HG03135 (cell line): ENCODE data around the gene CSRNP3.

Experiments used
- ATAC-seq: cut with Tn5 transposase; IDR thresholded peaks from one replicate; pipeline ENCODE4 v1.9.1; 2021; ENCODE audit warnings: mild to moderate bottlenecking, moderate library complexity; ENCODE audit not compliant: unreplicated experiment

CSRNP3 gene

GRCh38 chr2:165667375-165667774 lies 197.9 kb downstream of the CSRNP3 start:
- ATAC-seq: no peak

DNA sequence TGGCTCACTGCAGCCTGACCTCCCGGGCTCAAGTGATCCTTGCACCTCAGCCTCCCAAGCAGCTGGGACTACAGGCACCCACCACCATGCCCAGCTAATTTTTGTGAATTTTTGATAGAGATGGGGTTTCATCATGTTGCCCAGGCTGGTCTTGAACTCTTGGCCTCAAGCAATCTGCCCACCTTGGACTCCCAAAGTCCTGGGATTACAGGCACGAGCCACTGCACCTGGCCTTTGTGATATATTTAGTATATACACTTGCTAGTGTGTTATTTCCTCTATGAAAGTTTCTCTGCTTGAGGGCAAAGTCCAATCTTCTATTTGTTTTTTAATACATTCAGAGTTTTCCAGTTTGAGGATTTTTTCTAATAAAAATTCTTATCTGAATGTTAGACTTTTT lies 205.3 kb downstream of the CSRNP3 start:
- ATAC-seq: no peak

DNA sequence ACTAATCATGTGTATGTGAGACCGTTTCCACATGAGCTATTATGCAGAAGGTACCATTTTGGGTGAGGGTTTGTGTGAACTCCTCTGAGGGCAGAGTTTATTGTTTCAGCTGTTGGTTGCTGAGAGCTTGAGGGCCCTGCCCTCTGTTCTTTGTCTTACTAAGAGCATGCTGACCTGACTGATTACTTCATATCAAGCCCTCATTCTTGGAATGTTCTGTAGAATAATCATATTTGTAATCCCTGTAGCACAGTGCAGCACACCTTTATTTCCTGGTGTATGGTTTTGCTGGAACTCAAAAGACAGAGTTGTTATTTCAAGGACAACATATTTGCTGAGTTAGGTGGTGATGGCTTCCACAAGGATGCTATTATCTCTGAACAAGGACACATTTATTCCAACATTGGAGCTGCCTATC lies 206.1 kb downstream of the CSRNP3 start:
- no peak for ATAC-seq

DNA sequence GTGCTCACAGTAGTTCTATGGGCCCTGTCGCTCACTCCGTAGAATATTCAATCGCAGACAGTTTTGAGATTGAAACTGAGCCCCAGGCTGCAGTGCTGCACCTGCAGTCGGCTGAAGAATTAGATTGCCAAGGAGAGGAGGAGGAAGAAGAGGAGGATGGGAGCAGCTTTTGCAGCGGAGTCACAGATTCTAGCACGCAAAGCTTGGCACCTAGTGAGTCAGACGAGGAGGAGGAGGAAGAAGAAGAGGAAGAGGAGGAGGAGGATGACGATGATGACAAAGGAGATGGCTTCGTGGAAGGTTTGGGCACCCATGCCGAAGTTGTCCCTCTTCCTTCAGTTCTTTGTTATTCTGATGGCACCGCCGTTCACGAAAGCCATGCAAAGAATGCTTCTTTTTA lies 209.4 kb downstream of the CSRNP3 start:
- no peak for ATAC-seq

- ATAC-seq: no peak
Observed at GRCh38 chr2:165679621-165680020, 210.1 kb downstream of the CSRNP3 start.

- ATAC-seq: no peak
Observed at GRCh38 chr2:165681841-165682240, 212.3 kb downstream of the CSRNP3 start.

DNA sequence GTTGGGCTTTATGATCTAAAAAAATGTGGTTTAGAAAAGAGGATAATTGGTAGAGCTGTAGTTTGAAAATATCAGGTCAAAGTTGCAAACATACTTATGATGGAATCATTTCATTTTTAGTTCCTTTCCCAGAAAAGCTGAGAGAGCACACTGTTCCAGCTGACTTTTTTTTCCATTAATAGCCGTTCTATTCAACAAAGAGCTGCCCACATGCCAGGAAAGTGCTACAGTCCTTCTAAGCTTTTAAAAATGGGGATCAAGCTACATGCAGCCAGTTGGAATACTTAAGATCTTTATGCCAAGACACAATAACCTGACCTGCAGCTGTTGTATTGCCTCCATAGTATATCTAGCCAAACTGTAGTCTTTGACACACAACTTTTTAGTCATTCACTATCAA lies 213.0 kb downstream of the CSRNP3 start:
- no peak for ATAC-seq

GRCh38 chr2:165686800-165687199 lies 217.3 kb downstream of the CSRNP3 start:
- ATAC-seq: no peak

- ATAC-seq: no peak
Observed at GRCh38 chr2:165687426-165688002, 218.0 kb downstream of the CSRNP3 start.

DNA sequence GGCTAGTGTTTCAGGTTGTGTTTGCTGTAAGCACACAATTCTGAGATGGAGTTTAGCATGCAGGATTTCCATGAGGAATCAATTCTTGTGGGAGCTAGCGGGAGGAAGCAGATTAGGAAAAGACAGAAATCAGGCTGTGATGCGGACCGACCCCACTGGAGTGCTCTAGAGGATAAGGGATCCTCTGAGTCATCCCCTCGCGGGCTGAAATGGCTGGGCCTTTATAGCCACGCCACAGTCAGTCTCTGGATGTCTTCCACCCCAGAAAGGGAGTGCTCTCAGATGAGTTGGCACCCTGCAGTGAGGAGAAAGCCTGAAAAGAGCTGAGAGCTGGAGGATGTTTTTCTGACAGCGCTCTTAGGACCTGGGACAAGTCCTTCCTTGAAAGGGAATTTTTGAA lies 222.1 kb downstream of the CSRNP3 start:
- ATAC-seq: no peak

DNA sequence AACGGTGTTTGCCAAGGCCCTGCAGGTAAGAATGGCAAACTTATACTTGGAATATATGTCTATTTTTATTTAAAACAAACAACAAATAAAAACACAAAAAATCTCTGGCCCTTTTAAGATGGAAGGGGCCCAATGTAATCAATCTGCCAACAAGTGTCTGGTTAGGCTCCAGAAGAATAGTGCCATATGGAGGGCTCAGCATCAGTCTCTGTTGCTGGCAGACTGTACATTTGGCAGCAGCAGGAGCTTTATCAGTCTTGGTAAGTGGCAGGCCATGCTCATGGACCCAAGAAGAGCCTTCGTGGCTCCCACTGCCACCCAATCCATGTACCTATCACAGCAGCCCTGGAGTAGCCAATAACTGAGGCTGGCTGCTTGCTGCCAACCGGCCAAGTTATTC lies 223.4 kb downstream of the CSRNP3 start:
- ATAC-seq: no peak

GRCh38 chr2:165693838-165694237 lies 224.3 kb downstream of the CSRNP3 start:
- no peak for ATAC-seq

DNA sequence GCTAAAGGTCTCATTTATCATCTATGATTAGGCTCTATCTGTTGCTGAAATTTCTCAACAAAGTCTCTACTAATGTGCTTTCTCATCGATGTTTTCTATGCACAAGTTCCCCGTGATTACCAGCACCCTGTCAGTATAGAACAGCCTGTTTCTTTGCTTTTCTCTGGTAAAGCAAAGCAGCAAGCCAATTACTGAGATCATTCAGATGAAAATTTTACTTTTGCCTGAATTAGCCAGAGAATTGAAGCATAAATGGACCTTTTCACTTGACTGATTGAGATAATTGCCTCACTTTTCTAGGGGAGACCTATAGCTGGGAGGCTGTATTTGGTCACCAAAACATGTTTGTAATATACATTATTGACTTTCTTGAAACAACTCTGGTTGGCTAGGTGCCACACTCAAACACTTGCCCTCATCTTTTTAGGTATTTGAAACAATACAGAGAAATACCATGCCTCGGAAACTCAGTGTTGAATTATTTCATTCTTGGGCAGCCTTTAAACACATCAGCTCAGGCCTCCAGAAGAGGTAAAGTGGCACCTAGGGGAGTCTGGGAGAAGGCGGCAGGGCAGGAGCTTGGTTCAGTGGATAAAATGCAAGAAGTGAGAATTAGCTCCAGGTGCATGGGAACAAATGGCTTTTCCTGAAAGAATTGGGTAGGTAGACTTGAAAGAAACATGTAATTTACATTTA lies 228.4 kb downstream of the CSRNP3 start:
- no peak for ATAC-seq

DNA sequence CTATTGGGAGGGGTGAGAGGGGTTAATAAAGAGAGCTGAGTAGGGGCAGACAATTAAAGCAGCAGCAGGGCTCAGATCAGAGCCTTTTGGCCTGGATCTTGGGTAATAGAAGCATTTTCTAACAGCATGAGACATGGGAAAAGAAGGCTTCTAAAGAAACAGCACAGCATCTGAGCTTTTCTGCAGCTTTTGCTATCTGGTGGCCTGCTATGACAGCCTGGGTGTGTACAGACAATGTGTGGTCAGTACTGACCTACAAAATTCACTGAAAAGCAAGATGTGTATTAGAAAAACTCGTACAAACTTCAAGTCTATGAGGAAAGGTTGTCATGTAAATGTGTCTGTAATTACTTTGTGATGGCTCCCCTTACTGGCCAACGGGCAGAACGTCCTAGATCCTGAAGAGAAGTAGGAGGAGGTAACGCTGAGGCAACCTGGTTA lies 229.0 kb downstream of the CSRNP3 start:
- peak; percentile 84 for ATAC-seq

DNA sequence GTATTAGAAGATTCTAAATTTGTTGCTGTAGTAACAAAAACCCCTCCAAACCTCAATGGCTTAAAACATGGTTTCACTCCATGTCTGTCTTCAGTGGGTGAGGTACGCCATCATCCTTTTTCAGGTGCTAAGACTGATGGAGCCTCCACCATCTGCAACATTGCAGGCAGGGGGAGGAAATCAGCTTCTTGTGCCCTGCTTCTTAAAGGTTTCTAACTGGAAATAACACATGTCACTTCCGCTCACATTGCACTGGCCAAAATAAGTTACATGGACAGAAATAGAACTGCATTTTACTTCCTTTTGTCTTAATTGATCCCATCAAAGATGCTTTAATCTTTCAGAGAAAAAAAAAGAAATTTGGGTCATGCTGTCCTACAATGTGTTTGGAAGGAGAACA lies 230.4 kb downstream of the CSRNP3 start:
- no peak for ATAC-seq

DNA sequence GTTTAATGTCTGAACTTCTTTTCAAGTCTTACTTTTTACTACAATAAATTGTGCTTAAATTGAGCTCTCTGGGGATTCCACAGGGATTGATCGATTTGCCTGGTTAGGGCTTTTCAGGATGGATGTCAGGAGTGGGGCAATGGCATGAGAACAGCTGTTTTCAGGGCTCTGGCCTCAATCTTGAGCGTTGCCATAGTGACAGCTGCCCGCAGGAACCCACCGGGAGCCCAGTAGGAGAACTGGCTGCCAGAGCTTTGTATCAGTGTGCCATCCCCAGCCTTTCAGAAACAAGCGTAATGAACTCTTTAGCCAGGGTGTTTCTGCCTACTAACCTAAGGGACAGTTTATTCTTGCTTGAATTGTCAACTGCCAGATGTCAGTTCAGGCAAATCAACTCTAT lies 231.0 kb downstream of the CSRNP3 start:
- no peak for ATAC-seq

- no peak for ATAC-seq
Observed at GRCh38 chr2:165701147-165701546, 231.6 kb downstream of the CSRNP3 start.

DNA sequence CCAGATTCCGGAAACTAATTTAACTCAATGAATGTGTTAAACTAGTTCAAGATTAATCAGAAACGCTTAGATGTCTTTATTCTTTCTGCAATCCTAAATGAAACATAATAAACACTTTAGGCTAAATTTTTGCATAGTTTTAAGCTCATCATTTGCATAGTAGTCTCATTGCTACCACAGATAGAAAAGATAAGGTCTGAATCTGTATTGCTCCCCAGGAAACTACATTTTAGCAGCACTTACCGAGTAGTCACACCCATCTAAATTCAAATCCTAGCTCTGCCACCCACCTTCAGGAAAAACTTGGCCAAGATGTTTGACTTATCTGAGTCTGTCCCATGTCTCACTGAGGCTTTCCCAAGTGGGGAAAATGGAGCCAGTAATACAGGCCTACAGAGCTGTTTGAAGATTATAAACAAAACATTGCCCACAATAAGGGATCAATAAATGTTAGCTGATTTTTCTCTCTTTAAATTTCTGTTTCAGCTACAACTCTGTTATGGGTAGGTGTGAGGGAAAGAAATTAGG lies 237.5 kb downstream of the CSRNP3 start:
- ATAC-seq: no peak

DNA sequence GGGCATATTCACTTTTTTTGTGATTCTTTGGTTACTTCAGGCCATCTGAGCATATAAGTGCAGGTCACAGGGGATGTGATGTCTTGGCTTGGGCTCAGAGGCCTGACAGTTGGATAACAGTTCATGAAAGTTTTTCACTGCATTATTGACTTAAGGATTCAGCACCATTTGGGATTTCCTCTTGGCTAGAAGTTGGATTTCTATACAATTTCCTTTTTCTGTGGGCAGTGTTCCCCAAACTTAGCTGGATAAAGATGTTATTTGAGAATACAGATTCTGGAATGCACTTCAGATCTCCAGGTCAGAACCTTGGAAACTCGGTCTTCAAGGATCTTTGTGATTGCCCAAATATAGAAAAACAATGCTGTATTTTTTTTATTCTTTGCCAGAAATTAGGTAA lies 246.6 kb downstream of the CSRNP3 start:
- no peak for ATAC-seq

- ATAC-seq: no peak
Observed at GRCh38 chr2:165718610-165719210, 249.2 kb downstream of the CSRNP3 start.

DNA sequence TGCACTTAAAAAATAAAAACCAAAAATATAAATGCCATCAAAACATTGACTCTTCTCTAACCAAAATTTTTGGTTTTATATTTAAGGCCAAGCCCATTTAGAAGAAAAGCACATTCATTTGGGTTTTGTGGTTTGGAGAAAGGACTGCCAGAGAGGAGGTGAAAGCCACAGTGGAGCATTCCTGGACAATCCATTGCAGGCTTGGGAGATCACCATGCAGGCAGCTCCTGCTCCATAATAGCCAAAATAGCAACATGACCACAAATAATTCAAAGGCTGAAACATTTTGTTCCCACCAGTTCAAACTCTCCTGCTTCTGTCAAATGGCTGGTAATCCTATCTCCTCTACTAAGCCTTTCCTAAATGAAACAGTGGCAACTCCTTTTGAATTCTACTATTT lies 251.0 kb downstream of the CSRNP3 start:
- no peak for ATAC-seq

DNA sequence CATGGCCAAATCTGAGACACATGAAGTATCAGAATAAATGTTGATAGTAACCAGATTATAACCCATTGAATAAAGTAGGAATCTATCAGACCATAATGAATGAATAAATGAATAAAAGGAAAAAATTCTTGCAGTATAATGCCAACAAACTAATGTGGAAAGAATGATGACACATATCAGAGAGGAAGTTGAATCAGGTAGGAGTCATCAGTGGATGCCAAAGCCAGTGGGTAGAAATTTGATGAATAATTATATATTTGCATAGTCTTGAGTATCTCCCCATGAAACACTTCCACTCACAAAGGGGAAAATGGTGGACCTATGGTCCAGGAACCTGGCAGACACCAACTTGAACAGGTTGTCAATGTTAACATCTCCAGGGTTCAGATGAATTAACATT lies 255.9 kb downstream of the CSRNP3 start:
- no peak for ATAC-seq
